DMS 273 (cell line): ENCODE results near the gene CYP2U1.
"Not testable (repeated sequence)": the region's sequence is repeated elsewhere in the genome, so short reads cannot be mapped to it uniquely, and the experiment has no call there.

Experiments used
- DNase-seq: peaks from one replicate; lab custom pipeline; 2025; ENCODE audit not compliant: unreplicated experiment; lab: John Stamatoyannopoulos, UW

Gene CYP2U1

DNA sequence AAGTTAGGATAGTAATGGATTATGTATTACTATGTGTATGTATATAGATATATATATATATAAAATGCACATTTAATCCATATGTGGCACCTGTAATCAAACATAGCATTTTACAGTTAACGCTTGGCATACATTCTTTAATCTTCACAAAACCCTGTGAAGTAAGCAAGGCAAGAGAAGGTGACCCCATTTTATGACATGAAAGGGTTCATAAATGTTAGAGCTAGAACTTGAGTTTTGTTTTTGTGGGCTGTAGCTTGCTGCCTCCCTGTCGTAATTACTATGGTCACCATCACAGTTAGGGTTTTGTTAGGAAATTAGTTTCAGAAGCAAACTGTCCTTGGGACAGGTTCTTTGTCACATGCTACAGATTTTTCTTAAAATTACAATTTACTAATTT, 13.8 kb upstream of the CYP2U1 start:
- DNase-seq = no peak

DNA sequence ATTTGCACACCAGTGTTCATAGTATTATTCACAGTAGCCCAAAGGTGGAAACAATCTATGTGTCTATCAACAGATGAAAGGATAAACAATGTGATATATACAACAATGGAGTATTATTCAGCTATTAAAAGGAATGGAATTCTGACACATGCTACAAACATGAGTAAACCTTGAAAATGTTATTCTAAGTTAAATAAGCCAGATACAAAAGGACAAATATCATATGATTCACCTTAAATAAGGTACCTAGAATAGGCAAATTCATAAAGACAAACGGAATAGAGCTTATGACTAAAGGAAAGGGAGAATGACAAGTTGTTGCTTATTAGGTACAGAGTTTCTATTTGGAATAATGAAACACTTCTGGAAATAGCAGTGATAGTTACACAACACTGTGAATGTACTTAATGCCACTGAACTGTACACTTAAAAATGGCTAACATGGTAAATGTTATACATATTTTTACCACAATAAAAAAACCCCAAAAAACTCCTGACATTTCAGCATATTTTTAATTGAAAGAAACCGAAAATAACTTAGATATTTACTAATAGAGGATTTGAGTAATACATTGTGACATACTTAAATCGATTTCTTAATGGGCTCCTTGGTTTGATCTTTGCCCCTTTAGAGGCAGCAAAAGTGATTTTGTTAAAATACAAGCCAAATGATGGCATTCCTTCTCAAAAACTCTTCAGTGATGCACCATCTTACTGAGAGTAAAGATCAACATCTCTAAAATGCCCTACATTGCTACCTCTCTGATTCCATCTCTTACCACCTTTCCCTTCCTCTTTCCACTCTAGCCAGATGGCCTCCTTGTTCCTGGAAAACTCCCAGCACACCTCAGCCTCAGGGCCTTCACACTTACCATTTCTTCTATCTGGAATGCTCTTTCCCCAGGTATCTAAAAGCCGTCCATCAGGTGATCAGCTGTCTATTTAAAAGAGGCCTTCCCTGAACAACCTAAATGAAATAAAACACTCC, 8.6 kb upstream of the CYP2U1 start:
- DNase-seq = no peak

DNA sequence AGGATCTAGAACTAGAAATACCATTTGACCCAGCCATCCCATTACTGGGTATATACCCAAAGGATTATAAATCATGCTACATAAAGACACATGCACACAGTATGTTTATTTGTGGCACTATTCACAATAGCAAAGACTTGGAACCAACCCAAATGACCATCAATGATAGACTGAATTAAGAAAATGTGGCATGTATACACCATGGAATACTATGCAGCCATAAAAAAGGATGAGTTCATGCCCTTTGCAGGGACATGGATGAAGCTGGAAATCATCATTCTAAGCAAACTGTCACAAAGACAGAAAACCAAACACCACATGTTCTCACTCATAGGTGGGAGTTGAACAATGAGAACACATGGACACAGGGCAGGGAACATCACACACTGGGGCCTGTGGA, 5.6 kb upstream of the CYP2U1 start:
- not testable (repeated sequence) for DNase-seq

DNA sequence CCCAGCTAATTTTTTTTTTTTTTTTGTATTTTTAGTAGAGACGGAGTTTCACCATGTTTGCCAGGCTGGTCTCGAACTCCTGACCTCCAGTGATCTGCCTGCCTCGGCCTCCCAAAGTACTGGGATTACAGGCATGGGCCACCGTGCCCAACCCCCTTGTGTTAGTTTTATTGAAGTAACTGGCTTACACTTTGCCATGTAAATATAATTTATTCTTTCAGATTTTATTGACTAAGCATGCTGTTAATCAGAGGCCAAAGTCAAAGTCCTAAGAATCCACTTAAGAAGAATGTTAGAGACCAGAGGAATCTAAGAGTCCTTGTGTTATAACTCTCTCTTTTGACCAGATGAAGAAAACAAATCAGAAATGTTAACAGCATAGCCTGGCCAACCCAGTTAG, 4.5 kb upstream of the CYP2U1 start:
- not testable (repeated sequence) for DNase-seq

DNA sequence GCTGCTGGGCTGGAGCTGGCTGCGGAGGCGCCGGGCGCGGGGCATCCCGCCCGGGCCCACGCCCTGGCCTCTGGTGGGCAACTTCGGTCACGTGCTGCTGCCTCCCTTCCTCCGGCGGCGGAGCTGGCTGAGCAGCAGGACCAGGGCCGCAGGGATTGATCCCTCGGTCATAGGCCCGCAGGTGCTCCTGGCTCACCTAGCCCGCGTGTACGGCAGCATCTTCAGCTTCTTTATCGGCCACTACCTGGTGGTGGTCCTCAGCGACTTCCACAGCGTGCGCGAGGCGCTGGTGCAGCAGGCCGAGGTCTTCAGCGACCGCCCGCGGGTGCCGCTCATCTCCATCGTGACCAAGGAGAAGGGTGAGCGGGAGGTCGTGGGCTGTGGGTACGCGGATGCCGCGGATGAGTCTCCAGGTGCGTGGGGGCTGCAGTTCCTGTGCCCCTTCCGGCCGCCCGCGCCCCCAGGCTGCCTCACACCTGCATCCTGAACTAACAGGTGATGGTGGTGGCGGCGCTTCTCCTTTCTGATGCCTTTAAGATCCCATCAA, 499 bp downstream of the CYP2U1 start:
- peak; percentile 29 for DNase-seq

DNA sequence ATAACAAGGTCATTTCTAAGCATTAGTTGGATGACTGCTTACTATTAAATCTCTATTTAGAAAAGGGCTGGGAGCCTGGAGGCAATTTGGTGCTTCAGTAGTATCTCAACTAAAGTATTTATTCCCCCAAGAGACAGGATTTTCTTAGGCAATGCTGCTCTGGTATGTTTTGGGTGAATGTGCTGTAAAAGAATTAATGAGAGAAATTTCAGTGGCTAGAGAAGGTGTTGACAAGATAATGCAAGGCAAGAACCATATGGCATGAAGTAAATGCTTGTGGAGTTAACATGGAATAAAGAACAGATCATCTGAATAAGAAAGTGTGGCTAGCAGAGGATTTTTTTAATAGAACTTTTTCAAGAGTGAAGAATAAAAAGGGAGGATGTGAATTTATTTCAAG, 3.9 kb downstream of the CYP2U1 start:
- DNase-seq = no peak

DNA sequence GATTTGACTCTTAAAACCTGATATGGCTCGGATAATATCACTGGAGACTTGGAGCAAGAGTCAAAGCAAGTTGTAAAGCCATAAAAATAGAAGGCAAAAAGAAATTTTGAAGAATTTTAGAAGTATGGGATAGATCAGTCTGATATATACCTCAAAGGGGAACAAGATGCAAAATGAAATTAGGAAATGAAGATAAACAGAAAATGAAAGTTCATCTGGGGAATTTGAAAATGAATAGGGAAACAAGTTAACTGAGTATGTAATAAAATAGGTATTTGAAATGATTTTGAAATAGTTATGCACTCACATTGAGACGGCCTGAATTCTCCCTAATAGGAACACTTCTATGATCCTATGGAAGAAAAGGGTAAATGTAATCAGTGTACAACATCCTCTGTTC, 5.7 kb downstream of the CYP2U1 start:
- no peak for DNase-seq

DNA sequence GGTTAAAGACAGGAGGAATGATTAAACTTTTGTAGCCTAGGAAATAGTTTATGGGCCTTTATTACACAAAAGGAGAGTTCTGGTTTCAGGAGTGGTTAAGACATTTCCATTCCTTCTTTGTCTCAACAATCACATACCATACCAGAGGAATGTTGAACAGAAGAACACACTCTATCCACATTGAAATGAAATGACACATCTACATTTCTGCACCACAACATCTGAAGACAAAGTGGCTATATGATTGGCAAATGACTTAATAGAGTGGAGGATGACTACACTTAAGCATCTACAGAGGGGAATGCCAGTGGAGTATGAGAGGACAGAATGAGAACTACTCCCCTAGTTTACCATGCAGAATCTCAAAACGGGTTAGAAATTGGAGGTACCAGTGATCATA, 8.0 kb downstream of the CYP2U1 start:
- no peak for DNase-seq

DNA sequence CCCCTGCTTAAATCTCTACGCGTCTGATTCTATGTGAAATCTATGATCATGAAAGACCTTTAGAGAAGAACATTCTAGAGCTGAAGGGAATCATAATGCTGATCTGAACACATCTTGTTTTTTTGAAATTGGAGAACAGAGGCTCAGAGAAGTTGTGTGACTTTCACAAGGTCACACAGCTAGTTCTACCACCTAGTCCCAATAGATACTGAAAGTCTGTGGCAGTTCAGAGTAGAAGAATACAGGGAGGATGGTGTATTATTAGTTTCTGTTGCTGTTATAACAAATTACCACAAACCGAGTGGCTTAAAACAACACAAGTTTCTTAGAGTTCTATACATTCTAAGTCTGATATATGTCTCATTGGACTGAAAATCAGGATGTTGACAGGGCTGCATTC, 14.5 kb downstream of the CYP2U1 start:
- no peak for DNase-seq

DNA sequence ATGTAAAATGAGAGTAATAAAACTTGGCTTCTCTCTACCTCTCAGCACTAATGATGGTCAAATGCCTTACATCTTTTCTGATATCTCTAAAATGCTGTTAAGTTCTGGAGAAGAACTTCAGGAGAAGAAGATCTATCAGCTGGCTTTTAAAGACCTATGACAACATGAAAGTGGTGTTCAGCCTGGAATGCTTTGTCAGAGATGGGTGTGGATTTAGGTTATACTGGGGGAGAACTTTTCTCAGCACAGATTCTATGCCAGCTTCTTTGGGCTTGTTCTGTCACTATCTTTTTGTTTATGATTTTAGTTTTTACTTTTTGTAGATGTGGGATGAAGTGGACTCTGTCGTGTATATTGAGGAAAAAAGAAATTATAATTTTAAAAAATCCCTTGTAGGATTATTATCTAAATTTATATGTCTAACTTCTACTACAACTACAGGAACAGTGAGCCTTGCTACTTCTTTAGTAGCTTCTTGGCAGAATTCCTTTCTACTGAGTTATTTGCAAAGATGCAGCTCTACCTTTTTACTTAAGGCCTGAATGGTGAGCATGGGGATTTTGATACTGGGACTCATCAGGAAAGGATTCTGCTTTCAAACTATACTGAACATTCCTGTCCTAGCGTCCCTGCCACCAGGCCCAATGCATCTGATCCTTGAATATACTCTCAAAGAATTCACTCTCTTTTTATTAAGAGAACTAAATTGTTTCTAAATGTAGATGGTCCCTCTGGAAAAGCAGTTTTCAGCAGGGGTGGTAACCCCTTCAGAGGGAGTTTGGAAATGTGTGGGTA, 19.6 kb downstream of the CYP2U1 start:
- no peak for DNase-seq

DNA sequence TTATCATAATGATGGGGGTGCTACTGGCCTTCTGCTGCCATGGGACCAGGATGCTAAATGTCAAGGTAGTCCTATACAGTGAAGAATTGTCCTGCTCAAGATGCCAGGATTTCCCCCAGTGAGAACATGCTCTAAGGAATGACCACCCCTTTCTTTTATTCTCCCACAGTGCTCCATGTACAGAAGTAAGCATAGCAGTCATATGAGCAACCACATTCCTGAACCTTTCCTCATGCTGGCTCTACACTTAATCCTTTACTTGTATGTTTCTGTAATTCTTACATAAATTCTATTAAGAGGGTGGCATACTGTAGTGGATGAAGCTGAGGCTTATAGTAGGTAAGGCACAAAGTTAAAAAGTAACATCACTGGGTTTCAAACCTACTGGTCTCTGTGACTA, 20.2 kb downstream of the CYP2U1 start:
- DNase-seq = no peak

DNA sequence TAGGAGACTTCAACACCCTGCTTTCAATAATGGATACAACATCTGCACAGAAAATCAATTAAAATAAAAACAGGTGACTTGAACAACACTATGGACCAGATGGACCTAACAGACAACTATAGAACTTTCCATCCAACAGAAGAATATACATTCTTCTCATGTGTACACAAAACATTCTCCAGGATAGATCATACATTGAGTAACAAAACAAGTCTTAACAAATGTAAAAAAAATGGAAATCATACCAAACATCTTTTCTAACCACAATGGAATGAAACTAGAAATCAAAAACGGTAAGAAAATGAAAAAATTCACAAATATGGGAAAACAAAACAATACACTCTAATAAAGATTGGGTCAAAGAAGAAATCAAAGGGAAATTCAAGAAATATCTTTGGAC, 24.7 kb downstream of the CYP2U1 start:
- DNase-seq = no peak

DNA sequence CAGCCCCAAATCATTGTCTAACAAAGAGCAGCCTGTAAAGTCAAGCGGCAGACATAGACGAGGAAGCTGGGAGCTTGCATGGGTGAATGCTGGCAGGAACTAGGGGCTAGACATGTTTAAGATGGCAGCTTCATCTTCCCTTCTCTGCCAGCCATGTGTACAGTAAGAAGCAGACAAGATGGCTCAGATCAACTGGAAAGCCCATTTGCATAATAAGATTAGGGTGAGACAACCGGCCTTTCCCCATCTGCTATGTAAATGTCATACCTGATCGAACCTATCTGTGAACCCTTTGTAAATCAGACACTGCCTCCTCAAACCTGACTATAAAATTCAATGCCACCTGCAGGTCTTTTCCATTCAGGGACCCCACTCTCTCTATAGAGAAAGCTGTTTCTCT, 35.6 kb downstream of the CYP2U1 start:
- DNase-seq = peak; percentile 35

DNA sequence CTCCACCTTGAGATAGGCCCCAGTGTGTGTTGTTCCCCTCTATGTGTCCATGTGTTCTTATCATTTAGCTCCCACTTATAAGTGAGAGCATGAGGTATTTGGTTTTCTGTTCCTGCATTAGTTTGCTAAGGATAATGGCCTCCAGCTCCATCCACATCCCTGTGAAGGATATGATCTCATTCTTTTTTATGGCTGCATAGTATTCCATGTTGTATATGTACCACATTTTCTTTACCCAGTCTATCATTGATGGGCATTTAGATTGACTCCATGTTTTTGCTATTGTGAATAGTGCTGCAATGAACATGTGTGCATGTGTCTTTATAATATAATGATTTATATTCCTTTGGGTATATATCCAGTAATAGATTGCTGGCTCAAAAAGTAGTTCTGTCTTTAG, 36.2 kb downstream of the CYP2U1 start:
- DNase-seq = not testable (repeated sequence)

DNA sequence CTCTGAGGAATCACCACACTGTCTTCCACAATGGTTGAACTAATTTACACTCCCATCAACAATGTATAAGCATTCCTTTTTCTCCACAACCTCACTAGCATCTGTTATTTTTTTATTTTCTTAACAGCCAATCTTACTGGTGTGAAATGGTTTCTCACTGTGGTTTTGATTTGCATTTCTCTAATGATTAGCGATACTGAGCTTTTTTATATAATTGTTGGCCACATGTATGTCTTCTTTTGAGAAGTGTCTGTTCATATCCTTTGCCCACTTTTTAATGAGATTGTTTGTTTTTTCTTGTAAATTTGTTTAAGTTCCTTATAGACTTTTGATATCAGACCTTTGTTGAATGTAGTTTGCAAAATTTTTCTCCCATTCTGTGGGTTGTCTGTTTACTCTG, 36.6 kb downstream of the CYP2U1 start:
- not testable (repeated sequence) for DNase-seq

DNA sequence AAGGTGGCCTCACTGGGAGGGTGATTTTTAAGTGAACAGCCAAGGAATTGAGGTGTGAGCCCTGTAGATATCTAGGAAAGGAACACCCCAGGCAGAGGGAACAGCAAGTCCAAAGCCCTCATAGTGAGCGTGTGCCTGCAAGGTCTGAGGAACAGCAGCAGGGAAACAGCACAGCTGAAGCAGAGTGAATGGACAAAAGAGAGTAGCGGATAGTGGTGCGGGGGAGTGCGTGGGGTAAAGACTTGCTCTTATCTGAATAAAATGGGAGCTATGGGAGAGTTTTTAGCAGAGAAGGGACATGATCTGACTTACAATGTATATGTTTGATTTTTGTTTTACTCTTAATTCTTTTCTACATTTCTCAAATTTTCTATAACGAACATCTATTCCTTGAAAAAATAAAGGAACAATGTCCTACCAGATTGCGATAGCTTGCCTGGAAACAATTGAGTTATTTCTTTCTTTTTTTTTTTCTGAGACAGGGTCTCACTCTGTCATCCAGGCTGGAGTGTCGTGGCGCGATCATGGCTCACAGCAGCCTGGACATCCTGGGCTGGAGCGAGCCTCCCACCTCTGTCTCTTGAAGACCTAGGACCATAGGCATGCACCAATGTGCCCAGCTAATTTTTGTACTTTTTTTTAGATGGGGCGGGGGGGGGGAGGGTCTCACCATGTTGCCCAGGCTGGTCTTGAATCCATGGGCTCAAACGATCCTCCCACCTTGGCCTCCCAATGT, 38.9 kb downstream of the CYP2U1 start:
- DNase-seq = no peak

DNA sequence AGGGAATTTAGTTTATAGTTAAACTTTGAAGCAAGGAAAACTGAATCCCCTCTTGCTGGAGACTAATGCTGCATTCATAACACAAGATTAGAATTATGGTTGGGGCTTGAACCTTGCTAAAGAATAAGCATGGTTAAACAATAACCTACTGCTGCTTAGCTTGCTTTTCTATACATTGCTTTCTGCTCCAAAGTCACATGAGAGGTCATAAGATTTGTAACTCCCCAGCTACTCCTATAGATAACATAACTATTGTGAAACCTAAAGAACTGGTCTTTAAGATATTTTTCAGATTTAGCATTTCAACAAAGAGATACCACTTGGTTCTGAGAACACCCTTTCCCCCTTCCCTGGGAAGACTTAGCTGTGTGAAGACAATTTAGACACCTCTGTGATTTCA, 41.3 kb downstream of the CYP2U1 start:
- DNase-seq = no peak

DNA sequence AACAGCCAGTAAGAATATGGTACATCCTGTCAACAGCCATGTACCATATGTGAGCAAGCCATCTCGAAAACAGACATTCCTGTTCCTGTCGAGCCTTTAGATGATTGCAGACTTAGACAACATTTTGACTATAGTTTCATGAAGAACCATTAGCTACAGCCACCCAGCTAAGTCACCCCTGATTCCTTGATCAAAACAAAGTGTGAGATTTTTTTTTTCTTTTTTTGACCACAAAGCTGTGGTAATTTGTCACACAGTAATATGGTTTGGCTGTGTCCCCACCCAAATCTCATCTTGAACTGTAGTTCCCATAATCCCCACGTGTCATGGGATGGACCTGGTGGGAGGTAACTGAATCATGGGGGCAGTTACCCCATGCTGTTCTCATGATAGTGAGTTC, 43.2 kb downstream of the CYP2U1 start:
- DNase-seq = no peak

DNA sequence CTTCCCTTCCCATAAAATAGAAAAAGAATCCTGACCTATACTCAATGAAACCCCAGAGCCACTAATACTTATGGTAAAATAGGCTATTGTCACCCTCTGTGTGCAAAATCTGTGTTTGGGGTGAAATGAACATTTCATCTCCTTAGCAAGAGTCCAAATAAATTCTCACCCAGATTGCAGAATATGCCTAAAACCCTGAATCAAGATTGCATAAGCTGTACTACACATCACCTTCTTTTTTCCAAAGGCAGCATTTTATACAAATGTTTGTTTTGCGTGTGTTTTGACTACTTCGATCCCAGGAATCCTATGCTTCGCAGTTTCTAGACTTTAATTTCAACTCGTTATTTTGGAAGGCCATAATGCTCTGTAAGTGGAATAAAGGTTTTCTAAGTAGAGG, 46.1 kb downstream of the CYP2U1 start:
- no peak for DNase-seq

DNA sequence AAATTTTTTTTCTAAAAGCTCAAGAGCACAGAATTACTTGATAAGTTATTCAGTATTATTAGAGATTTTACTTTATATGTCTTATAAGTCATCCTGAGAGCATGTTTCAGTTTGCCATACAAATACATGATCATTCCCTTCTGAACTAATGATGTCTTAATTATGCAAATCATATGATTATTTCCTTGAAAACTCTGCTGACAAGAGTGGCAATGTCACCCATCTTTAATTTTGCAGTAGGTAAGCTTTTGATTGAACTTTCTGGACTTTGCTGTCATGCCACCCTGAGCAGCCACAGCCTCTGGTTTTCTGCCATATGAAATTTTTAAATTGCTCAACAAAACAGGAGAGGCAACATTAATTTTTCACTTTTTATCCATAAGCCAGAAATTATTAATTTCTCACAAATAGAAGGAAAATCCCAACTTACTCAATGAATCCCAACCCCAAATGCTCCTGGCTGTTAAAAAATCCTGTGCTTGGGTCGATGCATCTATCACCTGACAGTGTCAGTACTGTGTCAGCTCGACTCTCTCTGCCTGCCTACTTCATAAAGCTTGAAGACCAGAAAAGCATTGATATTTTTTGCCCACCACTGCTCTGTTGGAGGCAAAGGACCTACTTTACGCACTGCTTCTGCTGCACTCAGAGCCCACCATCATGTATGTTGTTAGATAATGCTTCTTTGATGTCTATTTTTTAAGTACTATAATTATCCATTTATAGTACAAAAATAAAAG, 46.8 kb downstream of the CYP2U1 start:
- DNase-seq = no peak
